ENCODE data around the gene ZSWIM6.

GRCh38 chr5:61352612-61353156 is 20.6 kb downstream of the ZSWIM6 start:
- TF ChIP-seq, protein P1, sequence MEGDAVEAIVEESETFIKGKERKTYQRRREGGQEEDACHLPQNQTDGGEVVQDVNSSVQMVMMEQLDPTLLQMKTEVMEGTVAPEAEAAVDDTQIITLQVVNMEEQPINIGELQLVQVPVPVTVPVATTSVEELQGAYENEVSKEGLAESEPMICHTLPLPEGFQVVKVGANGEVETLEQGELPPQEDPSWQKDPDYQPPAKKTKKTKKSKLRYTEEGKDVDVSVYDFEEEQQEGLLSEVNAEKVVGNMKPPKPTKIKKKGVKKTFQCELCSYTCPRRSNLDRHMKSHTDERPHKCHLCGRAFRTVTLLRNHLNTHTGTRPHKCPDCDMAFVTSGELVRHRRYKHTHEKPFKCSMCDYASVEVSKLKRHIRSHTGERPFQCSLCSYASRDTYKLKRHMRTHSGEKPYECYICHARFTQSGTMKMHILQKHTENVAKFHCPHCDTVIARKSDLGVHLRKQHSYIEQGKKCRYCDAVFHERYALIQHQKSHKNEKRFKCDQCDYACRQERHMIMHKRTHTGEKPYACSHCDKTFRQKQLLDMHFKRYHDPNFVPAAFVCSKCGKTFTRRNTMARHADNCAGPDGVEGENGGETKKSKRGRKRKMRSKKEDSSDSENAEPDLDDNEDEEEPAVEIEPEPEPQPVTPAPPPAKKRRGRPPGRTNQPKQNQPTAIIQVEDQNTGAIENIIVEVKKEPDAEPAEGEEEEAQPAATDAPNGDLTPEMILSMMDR (conservative IDR thresholded peaks at IDR 0.05; ENCODE audit: low read depth in 2 of 2), result no peak
- TF ChIP-seq ZNF331 (CRISPR knock-in tag; IDR thresholded peaks at IDR 0.05; ENCODE audit: low read depth) (no peak), POLR2AphosphoS5 (IDR thresholded peaks at IDR 0.05; ENCODE audit: low read depth) (no peak), CREB1 (CRISPR knock-in tag; IDR thresholded peaks at IDR 0.05; ENCODE audit: low read depth) (no peak), EZH2 (IDR thresholded peaks at IDR 0.05; ENCODE audit: low read depth, unreplicated experiment) (no peak)

All from GM23338 (cell line).